Chondrocyte (in vitro differentiated cells): ENCODE data around the gene BACE1-AS. TPM values are rescaled to one million over a fixed set of nuclear protein-coding genes. Genes with fewer than 3 reads are reported as not detected.

ENCODE experiments used
- DNase-seq: peaks from one replicate; pipeline ENCODE4 v3.0.0; 2021; ENCODE audit warnings: mixed read lengths, low spot score
- H3K27ac Mint-ChIP-seq: one replicate; pipeline ENCODE4 v1.8.0; 2021; ENCODE audit warnings: mild to moderate bottlenecking, moderate library complexity, mixed read lengths; ENCODE audit not compliant: unreplicated experiment
- H3K27me3 Mint-ChIP-seq: 2 replicates; pipeline ENCODE4 v1.8.0; 2021; ENCODE audit warnings: low read depth, mixed read lengths
- H3K36me3 Mint-ChIP-seq: 2 replicates; pipeline ENCODE4 v1.8.0; 2021; ENCODE audit warnings: low read depth, mixed read lengths
- H3K4me1 Mint-ChIP-seq: 2 replicates; pipeline ENCODE4 v1.8.0; 2021; ENCODE audit warnings: low read depth, mild to moderate bottlenecking, mixed read lengths
- H3K4me3 Mint-ChIP-seq: one replicate; pipeline ENCODE4 v1.8.0; 2021; ENCODE audit warnings: mild to moderate bottlenecking, moderate library complexity, mixed read lengths; ENCODE audit not compliant: unreplicated experiment
- H3K9me3 Mint-ChIP-seq: 2 replicates; pipeline ENCODE4 v1.8.0; 2021; ENCODE audit warnings: low read depth, mixed read lengths
- total RNA-seq: library from RNA; stranded (reverse); gene quantifications from 3 replicates; pipeline ENCODE4 v1.2.1, GENCODE V29; 2021
- TF ChIP-seq, protein P1 (sequence below): fragments of 200-600 bp; sonication (generic); IDR thresholded peaks from 2 replicates; pipeline ENCODE4 v1.5.0; 2021; ENCODE audit warnings: antibody characterized with exemption, mild to moderate bottlenecking, moderate library complexity

BACE1-AS gene
- total RNA-seq, 1 donor from 2014 or later, result 6.4 TPM

DNA sequence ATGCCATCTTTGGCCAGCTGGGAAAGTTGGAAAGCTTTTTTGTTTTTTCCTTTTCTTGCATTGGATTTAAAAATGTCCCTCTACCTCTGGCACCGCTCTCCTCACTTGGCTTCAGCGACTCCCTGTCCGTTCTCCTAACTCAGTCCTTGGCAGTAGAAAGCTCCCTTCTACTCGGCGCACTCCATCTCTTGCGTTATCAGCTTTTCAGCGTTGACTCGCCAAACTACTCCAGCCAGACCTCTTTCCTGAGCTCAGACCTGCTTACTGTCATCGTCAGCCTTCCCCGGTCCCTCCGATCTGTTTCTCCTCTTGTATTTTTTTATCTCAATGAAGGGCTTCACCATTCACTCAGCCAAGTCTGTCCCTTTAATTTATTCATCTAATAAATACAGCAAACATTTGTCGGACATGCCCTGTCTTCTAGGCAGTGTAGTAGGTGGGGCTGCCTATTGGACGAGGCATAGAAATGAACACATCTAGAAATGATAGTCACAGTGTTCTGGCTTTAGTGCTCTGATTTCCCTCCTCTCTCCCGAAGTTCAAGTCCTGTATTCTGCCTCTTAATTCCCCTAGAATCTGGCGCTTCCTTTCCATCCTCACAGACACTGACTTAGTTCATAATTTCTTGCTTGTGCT lies 37.3 kb downstream of the BACE1-AS start:
- H3K4me1 Mint-ChIP-seq, result peaks cover 11% of the 10 kb centered on the region
- H3K9me3 Mint-ChIP-seq, result no peaks in the 10 kb centered on the region
- H3K36me3 Mint-ChIP-seq, result no peaks in the 10 kb centered on the region
- TF ChIP-seq, protein P1, sequence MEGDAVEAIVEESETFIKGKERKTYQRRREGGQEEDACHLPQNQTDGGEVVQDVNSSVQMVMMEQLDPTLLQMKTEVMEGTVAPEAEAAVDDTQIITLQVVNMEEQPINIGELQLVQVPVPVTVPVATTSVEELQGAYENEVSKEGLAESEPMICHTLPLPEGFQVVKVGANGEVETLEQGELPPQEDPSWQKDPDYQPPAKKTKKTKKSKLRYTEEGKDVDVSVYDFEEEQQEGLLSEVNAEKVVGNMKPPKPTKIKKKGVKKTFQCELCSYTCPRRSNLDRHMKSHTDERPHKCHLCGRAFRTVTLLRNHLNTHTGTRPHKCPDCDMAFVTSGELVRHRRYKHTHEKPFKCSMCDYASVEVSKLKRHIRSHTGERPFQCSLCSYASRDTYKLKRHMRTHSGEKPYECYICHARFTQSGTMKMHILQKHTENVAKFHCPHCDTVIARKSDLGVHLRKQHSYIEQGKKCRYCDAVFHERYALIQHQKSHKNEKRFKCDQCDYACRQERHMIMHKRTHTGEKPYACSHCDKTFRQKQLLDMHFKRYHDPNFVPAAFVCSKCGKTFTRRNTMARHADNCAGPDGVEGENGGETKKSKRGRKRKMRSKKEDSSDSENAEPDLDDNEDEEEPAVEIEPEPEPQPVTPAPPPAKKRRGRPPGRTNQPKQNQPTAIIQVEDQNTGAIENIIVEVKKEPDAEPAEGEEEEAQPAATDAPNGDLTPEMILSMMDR, result no peak
- H3K4me3 Mint-ChIP-seq, result no peak overlapping the region
- no peak overlapping the region for H3K27ac Mint-ChIP-seq
- H3K27me3 Mint-ChIP-seq, result no peaks in the 10 kb centered on the region
- no peak for DNase-seq

DNA sequence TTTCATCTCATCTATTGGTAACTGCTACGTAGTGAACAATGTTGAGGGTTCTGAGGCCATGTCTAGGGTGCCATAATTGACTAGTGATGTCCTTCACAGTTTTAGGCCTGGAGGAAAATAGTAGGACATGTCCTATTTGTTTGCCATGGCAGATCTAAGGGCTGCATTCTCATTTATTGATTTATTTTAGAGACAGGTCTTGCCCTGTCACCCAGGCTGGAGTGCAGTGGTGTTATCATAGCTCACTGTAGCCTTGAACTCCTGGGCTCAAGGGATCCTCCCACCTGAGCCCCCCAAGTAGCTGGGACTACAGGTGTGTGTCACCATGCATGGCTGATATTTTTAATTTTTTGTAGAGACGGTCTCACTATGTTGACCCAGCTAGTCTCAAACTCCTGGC lies 41.7 kb downstream of the BACE1-AS start:
- H3K4me1 Mint-ChIP-seq, result peaks cover 11% of the 10 kb centered on the region
- no peak for DNase-seq
- H3K27ac Mint-ChIP-seq, result no peak overlapping the region
- H3K36me3 Mint-ChIP-seq, result peaks cover 10% of the 10 kb centered on the region
- TF ChIP-seq, protein P1, result no peak
- H3K27me3 Mint-ChIP-seq, result no peaks in the 10 kb centered on the region
- H3K9me3 Mint-ChIP-seq, result no peaks in the 10 kb centered on the region
- H3K4me3 Mint-ChIP-seq, result no peak overlapping the region

DNA sequence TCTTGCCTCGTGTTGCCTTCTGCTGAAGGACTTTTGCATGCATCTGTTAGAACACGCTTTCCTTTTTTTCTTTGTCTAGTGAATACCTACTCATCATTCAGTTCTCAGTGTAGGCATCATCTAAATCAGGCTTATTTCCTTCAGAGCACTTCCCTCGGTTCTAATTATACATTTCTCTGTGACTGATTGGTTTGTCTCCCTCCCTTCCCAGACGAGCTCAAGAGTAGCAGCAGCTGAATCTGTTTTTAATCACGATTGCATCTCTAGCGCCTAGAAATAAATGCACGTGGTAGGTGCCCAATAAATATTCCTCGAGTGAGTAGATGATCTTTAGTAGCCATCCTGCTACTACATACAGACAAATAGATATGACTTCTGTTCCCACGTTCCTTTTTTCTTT lies 42.8 kb downstream of the BACE1-AS start:
- Mint-ChIP-seq H3K27ac (no peak overlapping the region), H3K36me3 (peaks cover 15% of the 10 kb centered on the region), H3K4me1 (peaks cover 11% of the 10 kb centered on the region), H3K4me3 (no peak overlapping the region), H3K27me3 (no peaks in the 10 kb centered on the region), H3K9me3 (no peaks in the 10 kb centered on the region)
- DNase-seq, result no peak
- TF ChIP-seq, protein P1, result no peak

DNA sequence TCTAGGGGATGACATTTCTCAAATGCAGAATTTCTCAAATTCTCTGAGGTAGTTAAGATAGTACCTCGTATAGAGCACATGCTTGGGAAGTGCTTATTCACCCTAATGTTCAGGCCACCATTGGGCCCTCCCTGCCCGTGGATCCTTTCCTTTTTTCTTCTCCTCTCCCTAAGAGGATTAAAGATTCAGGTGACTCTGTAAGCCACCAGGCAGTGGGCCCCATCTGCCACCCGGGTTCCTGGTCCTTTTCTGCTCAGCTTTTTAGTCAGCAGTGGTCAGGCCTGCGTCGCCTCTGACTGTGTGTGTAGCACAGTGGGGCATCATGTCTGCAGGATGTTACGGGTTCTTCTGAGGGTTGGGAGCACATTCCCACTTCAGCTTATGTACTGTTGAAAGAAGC lies 43.8 kb downstream of the BACE1-AS start:
- TF ChIP-seq, protein P1, result no peak
- no peak overlapping the region for H3K4me3 Mint-ChIP-seq
- H3K9me3 Mint-ChIP-seq, result no peaks in the 10 kb centered on the region
- H3K27ac Mint-ChIP-seq, result no peak overlapping the region
- peaks cover 8% of the 10 kb centered on the region for H3K4me1 Mint-ChIP-seq
- no peaks in the 10 kb centered on the region for H3K27me3 Mint-ChIP-seq
- no peak for DNase-seq
- H3K36me3 Mint-ChIP-seq, result peaks cover 16% of the 10 kb centered on the region

DNA sequence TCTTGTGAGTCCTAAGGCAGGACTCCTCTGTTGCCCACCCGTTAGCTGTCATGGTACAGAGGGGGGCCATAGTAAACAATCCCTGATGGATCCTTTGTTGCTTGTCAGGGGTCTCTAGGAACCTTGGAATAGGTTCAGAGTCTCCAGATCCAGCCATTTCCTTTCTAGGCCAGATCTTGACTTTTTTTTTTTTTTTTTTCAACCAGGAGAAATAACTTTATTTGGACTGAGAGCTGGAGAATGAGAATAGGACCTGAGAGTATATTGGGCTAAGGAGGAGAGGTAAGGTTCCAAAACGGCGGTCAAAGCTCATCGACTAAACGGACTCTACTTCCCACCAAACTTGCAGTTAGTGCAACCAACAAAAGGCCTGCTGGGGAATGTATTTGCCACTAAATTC lies 44.3 kb downstream of the BACE1-AS start:
- Mint-ChIP-seq H3K36me3 (peaks cover 20% of the 10 kb centered on the region), H3K4me1 (peaks cover 3% of the 10 kb centered on the region), H3K9me3 (no peaks in the 10 kb centered on the region), H3K27me3 (no peaks in the 10 kb centered on the region), H3K4me3 (no peak overlapping the region), H3K27ac (no peak overlapping the region)
- TF ChIP-seq, protein P1, result no peak
- DNase-seq, result no peak
